Measurements from ENCODE around the gene SMIM38. TPM values are rescaled to one million over a fixed set of nuclear protein-coding genes. Genes with fewer than 3 reads are reported as not detected.

The SMIM38 gene
- total RNA-seq, 1 donor from 2014 or later, result 0.26 TPM

DNA sequence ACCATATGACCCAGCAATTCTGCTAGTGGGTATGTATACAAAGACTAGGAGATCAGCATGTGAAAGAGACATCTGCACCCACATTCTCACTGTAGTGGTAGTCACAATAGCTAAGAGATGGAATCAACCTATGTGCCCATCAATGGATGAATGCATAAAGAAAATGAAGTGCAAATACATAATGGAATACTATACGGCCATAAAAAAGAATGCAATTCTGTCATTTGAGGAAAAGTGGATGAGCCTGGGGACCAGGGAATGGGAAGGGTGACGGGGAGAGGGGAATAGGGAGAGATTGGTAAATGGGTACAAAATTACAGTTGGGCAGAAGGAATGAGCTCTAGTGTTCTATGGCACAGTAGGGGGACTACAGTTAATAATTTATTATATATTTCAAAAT lies 26.7 kb upstream of the SMIM38 start:
- Histone ChIP-seq H3K27me3 (ENCODE audit: control insufficient read depth, insufficient read depth, low read length) (no peaks in the 10 kb centered on the region), H3K4me3 (ENCODE audit: low read depth, low read length) (no peak overlapping the region), H3K36me3 (ENCODE audit: control insufficient read depth, insufficient read depth, low read length) (no peaks in the 10 kb centered on the region)
- FAIRE-seq, result no peak
- TF ChIP-seq, protein P1, sequence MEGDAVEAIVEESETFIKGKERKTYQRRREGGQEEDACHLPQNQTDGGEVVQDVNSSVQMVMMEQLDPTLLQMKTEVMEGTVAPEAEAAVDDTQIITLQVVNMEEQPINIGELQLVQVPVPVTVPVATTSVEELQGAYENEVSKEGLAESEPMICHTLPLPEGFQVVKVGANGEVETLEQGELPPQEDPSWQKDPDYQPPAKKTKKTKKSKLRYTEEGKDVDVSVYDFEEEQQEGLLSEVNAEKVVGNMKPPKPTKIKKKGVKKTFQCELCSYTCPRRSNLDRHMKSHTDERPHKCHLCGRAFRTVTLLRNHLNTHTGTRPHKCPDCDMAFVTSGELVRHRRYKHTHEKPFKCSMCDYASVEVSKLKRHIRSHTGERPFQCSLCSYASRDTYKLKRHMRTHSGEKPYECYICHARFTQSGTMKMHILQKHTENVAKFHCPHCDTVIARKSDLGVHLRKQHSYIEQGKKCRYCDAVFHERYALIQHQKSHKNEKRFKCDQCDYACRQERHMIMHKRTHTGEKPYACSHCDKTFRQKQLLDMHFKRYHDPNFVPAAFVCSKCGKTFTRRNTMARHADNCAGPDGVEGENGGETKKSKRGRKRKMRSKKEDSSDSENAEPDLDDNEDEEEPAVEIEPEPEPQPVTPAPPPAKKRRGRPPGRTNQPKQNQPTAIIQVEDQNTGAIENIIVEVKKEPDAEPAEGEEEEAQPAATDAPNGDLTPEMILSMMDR (IDR thresholded peaks at IDR 0.05; ENCODE audit: insufficient read depth, low read length, severe bottlenecking), result no peak
- DNase-seq (ENCODE audit: low read depth), result no peak

DNA sequence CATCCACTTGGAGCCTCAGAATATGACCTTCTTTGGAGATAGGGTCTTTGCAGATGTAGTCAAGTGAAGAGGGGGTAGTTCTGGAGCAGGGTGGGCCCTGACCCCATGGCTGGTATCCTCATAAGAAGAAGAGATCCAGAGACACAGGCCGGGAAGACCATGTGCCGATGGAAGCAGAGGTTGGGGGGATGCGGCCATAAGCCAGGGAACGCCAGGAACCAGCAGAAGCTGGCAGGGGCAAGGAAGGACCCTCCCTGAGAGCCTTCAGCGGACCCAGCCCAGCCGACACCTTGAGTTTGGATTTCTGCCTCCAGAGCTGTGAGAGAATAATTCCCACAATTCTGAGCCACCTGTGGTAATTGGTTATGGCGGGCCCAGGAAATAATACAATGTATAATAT lies 26.1 kb upstream of the SMIM38 start:
- no peak for DNase-seq (ENCODE audit: low read depth)
- H3K36me3 ChIP-seq (ENCODE audit: control insufficient read depth, insufficient read depth, low read length), result no peaks in the 10 kb centered on the region
- no peak for FAIRE-seq
- H3K4me3 ChIP-seq (ENCODE audit: low read depth, low read length), result no peak overlapping the region
- H3K27me3 ChIP-seq (ENCODE audit: control insufficient read depth, insufficient read depth, low read length), result no peaks in the 10 kb centered on the region
- TF ChIP-seq, protein P1 (IDR thresholded peaks at IDR 0.05; ENCODE audit: insufficient read depth, low read length, severe bottlenecking), result no peak

DNA sequence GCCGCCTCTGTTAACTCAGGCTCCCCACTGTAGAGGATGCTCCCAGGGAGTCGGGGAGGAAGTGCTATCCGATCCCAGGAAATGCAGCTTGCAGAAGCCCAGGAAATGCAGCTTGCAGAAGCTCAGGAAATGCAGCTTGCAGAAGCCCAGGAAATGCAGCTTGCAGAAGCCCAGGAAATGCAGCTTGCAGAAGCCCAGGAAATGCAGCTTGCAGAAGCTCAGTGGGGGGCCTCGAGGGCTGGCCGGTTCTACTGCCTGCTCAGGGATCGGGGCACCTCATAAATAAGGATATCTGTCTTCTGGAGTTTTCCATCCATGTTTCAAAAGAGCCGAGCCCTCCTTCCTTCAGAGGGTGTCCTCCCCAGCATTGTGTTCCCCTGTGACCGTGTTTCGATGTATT lies 25.1 kb upstream of the SMIM38 start:
- DNase-seq (ENCODE audit: low read depth), result no peak
- no peak overlapping the region for H3K4me3 ChIP-seq (ENCODE audit: low read depth, low read length)
- TF ChIP-seq, protein P1 (IDR thresholded peaks at IDR 0.05; ENCODE audit: insufficient read depth, low read length, severe bottlenecking), result no peak
- no peak for FAIRE-seq
- H3K27me3 ChIP-seq (ENCODE audit: control insufficient read depth, insufficient read depth, low read length), result no peaks in the 10 kb centered on the region
- no peaks in the 10 kb centered on the region for H3K36me3 ChIP-seq (ENCODE audit: control insufficient read depth, insufficient read depth, low read length)

DNA sequence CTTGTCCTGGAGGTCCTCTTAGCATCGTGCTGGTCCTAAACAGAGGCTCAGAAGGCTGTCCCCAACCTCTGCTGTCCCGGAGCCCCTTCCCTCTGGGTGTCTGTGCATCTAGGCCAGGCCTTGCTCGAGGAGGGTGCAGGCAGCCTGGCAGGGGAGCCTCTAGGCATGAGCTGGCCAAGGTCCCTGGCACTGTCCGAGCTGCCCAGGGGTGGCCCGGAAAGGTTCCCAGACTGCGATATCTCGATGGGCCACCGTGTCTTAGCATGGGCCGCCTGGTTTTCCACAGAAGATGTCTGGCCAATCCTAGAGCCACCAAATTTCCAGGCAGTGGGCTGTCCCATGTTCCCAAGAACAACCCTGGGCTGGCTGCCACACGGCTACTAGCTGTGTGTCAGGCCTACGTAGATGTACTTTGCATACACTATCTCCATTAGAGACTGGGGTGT lies 24.6 kb upstream of the SMIM38 start:
- no peak for FAIRE-seq

DNA sequence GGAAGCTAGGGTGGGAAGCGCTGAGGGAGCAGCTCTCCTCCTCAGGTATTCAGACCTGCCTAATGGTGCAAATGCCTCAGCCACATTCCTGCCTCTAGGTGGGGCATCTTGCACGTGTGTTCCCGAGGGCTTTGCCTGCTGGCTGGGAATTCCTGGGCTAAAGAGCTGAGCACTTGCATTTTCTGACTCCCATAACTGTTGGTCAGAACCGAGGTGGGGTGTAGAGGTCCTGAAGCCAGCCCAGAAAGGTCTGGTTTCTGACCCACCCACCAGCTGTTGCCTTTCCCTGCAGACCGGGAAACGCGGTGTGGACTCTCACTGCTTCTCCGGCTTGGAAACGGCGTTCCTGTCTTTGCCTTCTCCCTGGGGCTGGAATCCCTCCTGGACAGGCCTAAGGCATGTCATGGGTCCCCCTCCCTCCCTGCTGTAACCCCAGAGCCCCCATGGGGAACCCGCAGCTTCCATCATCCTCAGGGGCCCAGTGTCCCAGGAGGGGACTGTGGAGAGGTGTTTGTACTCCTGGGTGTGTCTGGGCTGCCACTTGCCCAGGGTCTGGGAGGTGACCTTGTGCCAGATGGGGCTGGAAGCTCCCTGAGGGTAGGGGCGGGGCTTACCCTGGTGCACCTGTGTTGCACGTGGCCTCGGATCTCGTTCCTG lies 24.0 kb upstream of the SMIM38 start:
- H3K36me3 ChIP-seq (ENCODE audit: control insufficient read depth, insufficient read depth, low read length), result no peaks in the 10 kb centered on the region
- no peak overlapping the region for H3K4me3 ChIP-seq (ENCODE audit: low read depth, low read length)
- FAIRE-seq (peak; percentile 70), DNase-seq (ENCODE audit: low read depth) (peak; percentile 70)
- TF ChIP-seq, protein P1 (IDR thresholded peaks at IDR 0.05; ENCODE audit: insufficient read depth, low read length, severe bottlenecking), result peak; percentile 97
- H3K27me3 ChIP-seq (ENCODE audit: control insufficient read depth, insufficient read depth, low read length), result no peaks in the 10 kb centered on the region

More for the DNA sequence above, 24.6 kb upstream of the SMIM38 start:
- H3K27me3 ChIP-seq (ENCODE audit: control insufficient read depth, insufficient read depth, low read length), result no peaks in the 10 kb centered on the region
- TF ChIP-seq, protein P1 (IDR thresholded peaks at IDR 0.05; ENCODE audit: insufficient read depth, low read length, severe bottlenecking), result no peak
- H3K4me3 ChIP-seq (ENCODE audit: low read depth, low read length), result no peak overlapping the region
- H3K36me3 ChIP-seq (ENCODE audit: control insufficient read depth, insufficient read depth, low read length), result no peaks in the 10 kb centered on the region
- DNase-seq (ENCODE audit: low read depth), result no peak

DNA sequence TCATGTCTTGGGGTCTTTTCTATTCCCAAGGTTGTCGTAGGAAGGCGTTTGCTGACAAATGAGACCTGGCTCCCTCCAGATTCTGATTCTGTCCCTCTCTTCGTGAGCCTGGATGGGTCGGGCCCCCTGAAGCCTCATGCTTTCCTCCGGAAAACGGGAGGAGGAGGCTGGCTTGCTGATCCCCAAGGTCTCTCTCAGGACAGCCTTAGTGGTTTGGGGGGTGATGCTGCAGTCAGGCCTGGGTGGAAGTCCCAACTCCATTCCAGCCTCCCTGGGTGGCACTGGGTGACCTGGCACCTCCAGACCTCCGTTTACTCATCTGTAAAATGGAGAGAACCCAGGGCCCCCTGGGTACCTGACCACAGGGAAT lies 23.4 kb upstream of the SMIM38 start:
- Histone ChIP-seq H3K4me3 (ENCODE audit: low read depth, low read length) (no peak overlapping the region), H3K27me3 (ENCODE audit: control insufficient read depth, insufficient read depth, low read length) (no peaks in the 10 kb centered on the region), H3K36me3 (ENCODE audit: control insufficient read depth, insufficient read depth, low read length) (no peaks in the 10 kb centered on the region)
- DNase-seq (ENCODE audit: low read depth), result no peak
- TF ChIP-seq, protein P1 (IDR thresholded peaks at IDR 0.05; ENCODE audit: insufficient read depth, low read length, severe bottlenecking), result no peak
- no peak for FAIRE-seq
